ENCODE data around the gene LSAMP. TPM values are rescaled to one million over a fixed set of nuclear protein-coding genes. Genes with fewer than 3 reads are reported as not detected.

Gene LSAMP
- total and polyA plus RNA-seq, 2 of the 13 experiments (the other 11 are each of a cell fraction or from before 2014, with no cell fraction given): not detected

DNA sequence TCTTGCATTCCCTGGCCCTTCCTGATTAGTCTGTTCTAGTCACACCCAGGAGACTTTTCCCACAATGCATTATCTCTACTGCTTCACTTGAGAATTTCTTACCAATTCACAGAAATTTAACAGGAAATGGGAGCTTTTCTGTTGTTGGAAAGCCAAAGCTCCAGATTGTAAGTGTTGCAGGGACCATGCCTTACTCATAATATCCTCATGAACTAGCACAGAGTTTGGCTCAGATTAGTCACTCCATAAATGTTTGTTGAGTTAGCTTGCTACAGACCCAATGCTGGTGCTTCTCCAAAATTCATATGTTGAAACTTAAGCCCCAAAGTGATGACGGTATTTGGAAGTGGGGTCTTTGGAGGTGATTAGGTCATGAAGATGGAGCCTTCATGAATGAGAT lies 589.4 kb downstream of the LSAMP start (continued):
- TF ChIP-seq HNF1A (IDR thresholded peaks at IDR 0.05; ENCODE audit: low read depth): no peak
- TF ChIP-seq HNF1A (CRISPR knock-in tag; IDR thresholded peaks at IDR 0.05; ENCODE audit: borderline replicate concordance): no peak

DNA sequence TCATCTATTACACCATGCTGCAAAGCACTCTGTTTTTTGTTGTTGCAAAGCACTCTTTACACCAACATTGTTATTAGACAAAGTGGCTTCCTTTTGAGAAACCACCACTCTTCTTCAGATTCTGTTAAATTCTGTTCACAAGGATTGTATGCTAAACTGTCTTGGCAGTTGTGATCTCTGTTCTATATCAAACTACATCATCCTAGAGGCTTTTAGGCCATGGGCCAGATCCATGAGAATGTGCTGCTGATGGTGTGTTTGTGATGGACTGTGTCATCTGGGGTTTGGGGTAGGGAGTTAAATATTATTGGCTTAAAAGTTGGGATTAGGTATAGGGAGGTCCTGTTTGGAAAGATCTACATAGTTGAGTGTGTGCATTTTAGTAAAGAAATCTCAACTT lies 592.2 kb downstream of the LSAMP start:
- FAIRE-seq (no peak), DNase-seq (ENCODE audit: low spot score) (no peak), ATAC-seq (no peak)
- H3K27ac ChIP-seq (ENCODE audit: extremely low read length, insufficient read depth, low read length): no peak overlapping the region
- no TSS peak for BruUV-seq (replicated peaks)
- CTCF ChIA-PET (ENCODE audit: low intra/inter-chr PET ratio, low total read pairs): no interaction called here
- no peak overlapping the region for H2AFZ ChIP-seq (ENCODE audit: low read length)
- H4K20me1 ChIP-seq (ENCODE audit: insufficient read depth, low read length): no peaks in the 10 kb centered on the region
- in situ Hi-C loops (cut with HindIII; ENCODE audit: extremely low pct_ligation_motif_present, low pct_unique_long_range_greater_than_20kb) (no loop called here), intact Hi-C loops (cut with micrococcal nuclease; ENCODE audit: unreplicated experiment) (no loop called here)
- H3K4me1 ChIP-seq (ENCODE audit: insufficient read depth, low read length): peaks cover 33% of the 10 kb centered on the region
- POLR2A ChIA-PET: no interaction called here
- H3K9ac ChIP-seq (ENCODE audit: insufficient read depth, low read depth, low read length): no peak overlapping the region
- no peaks in the 10 kb centered on the region for H3K9me3 ChIP-seq (ENCODE audit: low read length)
- H3K79me2 ChIP-seq (ENCODE audit: insufficient read depth, low read length): no peaks in the 10 kb centered on the region
- no peak overlapping the region for H3K4me3 ChIP-seq (replicated peaks in 1 of 3; ENCODE audit: insufficient read depth in 1 of 3, low read depth in 2 of 3, low read length in 3 of 3)
- H3K36me3 ChIP-seq (replicated peaks in 1 of 2; ENCODE audit: control insufficient read depth in 1 of 2, insufficient read depth in 2 of 2, low read length in 2 of 2): no peaks in the 10 kb centered on the region
- H3K4me2 ChIP-seq (ENCODE audit: low read depth, low read length): no peak overlapping the region
- no peaks in the 10 kb centered on the region for H3K27me3 ChIP-seq (ENCODE audit: control insufficient read depth in 1 of 2, insufficient read depth in 2 of 2, low read length in 2 of 2)
- no peak for TF ChIP-seq RARG (CRISPR knock-in tag; IDR thresholded peaks at IDR 0.05; ENCODE audit: low read depth)
- TF ChIP-seq ZIK1 (CRISPR knock-in tag; IDR thresholded peaks at IDR 0.05; ENCODE audit: borderline replicate concordance, low read depth): no peak
- no peak for TF ChIP-seq ATM (IDR thresholded peaks at IDR 0.05; ENCODE audit: borderline replicate concordance)
- TF ChIP-seq ZNF510 (CRISPR knock-in tag; IDR thresholded peaks at IDR 0.05; ENCODE audit: low read depth): no peak
- TF ChIP-seq YEATS2 (CRISPR knock-in tag; IDR thresholded peaks at IDR 0.05; ENCODE audit: borderline replicate concordance): no peak
- TF ChIP-seq CEBPG (CRISPR knock-in tag; IDR thresholded peaks at IDR 0.05): no peak
- no peak for TF ChIP-seq SIN3A (IDR thresholded peaks at IDR 0.05; ENCODE audit: borderline replicate concordance, low read depth, low read length)
- TF ChIP-seq MIXL1 (CRISPR knock-in tag; IDR thresholded peaks at IDR 0.05): no peak
- TF ChIP-seq ZNF337 (CRISPR knock-in tag; IDR thresholded peaks at IDR 0.05; ENCODE audit: borderline replicate concordance, low read depth): no peak
- no peak for TF ChIP-seq ZNF839 (CRISPR knock-in tag; IDR thresholded peaks at IDR 0.05; ENCODE audit: borderline replicate concordance)
- TF ChIP-seq ZNF646 (CRISPR knock-in tag; IDR thresholded peaks at IDR 0.05): no peak
- no peak for TF ChIP-seq TEAD2 (CRISPR knock-in tag; IDR thresholded peaks at IDR 0.05)

All from HepG2 (cell line).